ENCODE results near the gene NCBP2.

Gene NCBP2

GRCh38 chr3:196985954-196986885, 43.9 kb upstream of the NCBP2 start:
- POLR2A ChIA-PET, result no interaction called here
- CTCF ChIA-PET, result no interaction called here
- no peak for TF ChIP-seq ELF4 (IDR thresholded peaks at IDR 0.05)
- no peak for TF ChIP-seq ZNF384 (IDR thresholded peaks at IDR 0.05)
- TF ChIP-seq TARDBP (IDR thresholded peaks at IDR 0.05), result no peak
- TF ChIP-seq PKNOX1 (IDR thresholded peaks at IDR 0.05), result no peak
- no peak for TF ChIP-seq ARNT (IDR thresholded peaks at IDR 0.05)
- TF ChIP-seq FOXM1 (IDR thresholded peaks at IDR 0.05; ENCODE audit: borderline replicate concordance), result no peak
- no peak for TF ChIP-seq LEF1 (IDR thresholded peaks at IDR 0.05; ENCODE audit: borderline replicate concordance)
- TF ChIP-seq L3MBTL2 (conservative IDR thresholded peaks at IDR 0.05), result no peak
- TF ChIP-seq FOXK2 (IDR thresholded peaks at IDR 0.05), result no peak
- TF ChIP-seq NFRKB (IDR thresholded peaks at IDR 0.05), result no peak
- TF ChIP-seq SP1 (IDR thresholded peaks at IDR 0.05), result no peak
- no peak for TF ChIP-seq SUZ12 (IDR thresholded peaks at IDR 0.05)
- TF ChIP-seq BHLHE40 (IDR thresholded peaks at IDR 0.05; ENCODE audit: borderline replicate concordance), result no peak
- no peak for TF ChIP-seq HDGF (IDR thresholded peaks at IDR 0.05; ENCODE audit: borderline replicate concordance)
- no peak for TF ChIP-seq FOXA1 (IDR thresholded peaks at IDR 0.05)
- TF ChIP-seq CTBP1 (IDR thresholded peaks at IDR 0.05; ENCODE audit: borderline replicate concordance), result no peak
- DNase-seq (ENCODE audit: extremely low spot score), result no peak

- no peak for DNase-seq (ENCODE audit: extremely low spot score)
- CTCF ChIA-PET, result no interaction called here
- POLR2A ChIA-PET, result no interaction called here
- TF ChIP-seq BHLHE40 (IDR thresholded peaks at IDR 0.05; ENCODE audit: borderline replicate concordance), result no peak
Measured at GRCh38 chr3:196985298-196985697, 43.0 kb upstream of the NCBP2 start.

- TF ChIP-seq L3MBTL2 (conservative IDR thresholded peaks at IDR 0.05) (no peak), TARDBP (IDR thresholded peaks at IDR 0.05) (no peak), ZNF384 (IDR thresholded peaks at IDR 0.05) (no peak), NFRKB (IDR thresholded peaks at IDR 0.05) (no peak), CTBP1 (IDR thresholded peaks at IDR 0.05; ENCODE audit: borderline replicate concordance) (no peak), HDGF (IDR thresholded peaks at IDR 0.05; ENCODE audit: borderline replicate concordance) (no peak), SP1 (IDR thresholded peaks at IDR 0.05) (no peak), ELF4 (IDR thresholded peaks at IDR 0.05) (no peak), ARNT (IDR thresholded peaks at IDR 0.05) (no peak), LEF1 (IDR thresholded peaks at IDR 0.05; ENCODE audit: borderline replicate concordance) (no peak), FOXM1 (IDR thresholded peaks at IDR 0.05; ENCODE audit: borderline replicate concordance) (no peak), FOXK2 (IDR thresholded peaks at IDR 0.05) (no peak), FOXA1 (IDR thresholded peaks at IDR 0.05) (no peak), PKNOX1 (IDR thresholded peaks at IDR 0.05) (no peak), BHLHE40 (IDR thresholded peaks at IDR 0.05; ENCODE audit: borderline replicate concordance) (no peak), SUZ12 (IDR thresholded peaks at IDR 0.05) (no peak)
Measured at GRCh38 chr3:196983186-196983585, 40.9 kb upstream of the NCBP2 start.

GRCh38 chr3:196981657-196982056, 39.3 kb upstream of the NCBP2 start:
- POLR2A ChIA-PET, result no interaction called here
- TF ChIP-seq BHLHE40 (IDR thresholded peaks at IDR 0.05; ENCODE audit: borderline replicate concordance) (no peak), L3MBTL2 (conservative IDR thresholded peaks at IDR 0.05) (no peak), PKNOX1 (IDR thresholded peaks at IDR 0.05) (no peak), ARNT (IDR thresholded peaks at IDR 0.05) (no peak), ZNF384 (IDR thresholded peaks at IDR 0.05) (no peak), TARDBP (IDR thresholded peaks at IDR 0.05) (no peak), LEF1 (IDR thresholded peaks at IDR 0.05; ENCODE audit: borderline replicate concordance) (no peak), FOXK2 (IDR thresholded peaks at IDR 0.05) (no peak)
- no peak for DNase-seq (ENCODE audit: extremely low spot score)
- CTCF ChIA-PET, result no interaction called here

More at GRCh38 chr3:196983186-196983585, 40.9 kb upstream of the NCBP2 start:
- ChIA-PET CTCF (no interaction called here), POLR2A (no interaction called here)
- no peak for DNase-seq (ENCODE audit: extremely low spot score)

- CTCF ChIA-PET, result no interaction called here
- POLR2A ChIA-PET, result no interaction called here
- TF ChIP-seq ELF4 (IDR thresholded peaks at IDR 0.05) (no peak), ARNT (IDR thresholded peaks at IDR 0.05) (no peak)
- DNase-seq (ENCODE audit: extremely low spot score), result no peak
Measured at GRCh38 chr3:196979545-196979944, 37.2 kb upstream of the NCBP2 start.

- CTCF ChIA-PET, result no interaction called here
- no peak for TF ChIP-seq FOXA1 (IDR thresholded peaks at IDR 0.05)
- no peak for TF ChIP-seq TARDBP (IDR thresholded peaks at IDR 0.05)
- TF ChIP-seq FOXM1 (IDR thresholded peaks at IDR 0.05; ENCODE audit: borderline replicate concordance), result no peak
- TF ChIP-seq HDGF (IDR thresholded peaks at IDR 0.05; ENCODE audit: borderline replicate concordance), result no peak
- POLR2A ChIA-PET, result no interaction called here
- DNase-seq (ENCODE audit: extremely low spot score), result no peak
Measured at GRCh38 chr3:196976941-196977340, 34.6 kb upstream of the NCBP2 start.

- no peak for DNase-seq (ENCODE audit: extremely low spot score)
Measured at GRCh38 chr3:196975349-196975748, 33.0 kb upstream of the NCBP2 start.

More at GRCh38 chr3:196975349-196975748, 33.0 kb upstream of the NCBP2 start:
- CTCF ChIA-PET, result no interaction called here
- POLR2A ChIA-PET, result no interaction called here
- TF ChIP-seq HDGF (IDR thresholded peaks at IDR 0.05; ENCODE audit: borderline replicate concordance) (no peak), CTBP1 (IDR thresholded peaks at IDR 0.05; ENCODE audit: borderline replicate concordance) (no peak), ZNF384 (IDR thresholded peaks at IDR 0.05) (no peak), ARNT (IDR thresholded peaks at IDR 0.05) (no peak), FOXA1 (IDR thresholded peaks at IDR 0.05) (no peak), SUZ12 (IDR thresholded peaks at IDR 0.05) (no peak), TARDBP (IDR thresholded peaks at IDR 0.05) (no peak), L3MBTL2 (conservative IDR thresholded peaks at IDR 0.05) (no peak), FOXM1 (IDR thresholded peaks at IDR 0.05; ENCODE audit: borderline replicate concordance) (no peak), SP1 (IDR thresholded peaks at IDR 0.05) (no peak), FOXK2 (IDR thresholded peaks at IDR 0.05) (no peak), BHLHE40 (IDR thresholded peaks at IDR 0.05; ENCODE audit: borderline replicate concordance) (no peak)
